Mesothelial cell of epicardium (in vitro differentiated cells): Measurements from ENCODE around the gene KCNN2. TPM values are rescaled to one million over a fixed set of nuclear protein-coding genes. Genes with fewer than 3 reads are reported as not detected.

Experiments
- DNase-seq, 2 experiments: peaks; one replicate each; pipeline ENCODE4 v3.0.0; 2021; ENCODE audit warnings: low spot score in 2 of 2; ENCODE audit not compliant: unreplicated experiment in 2 of 2
- H3K27ac Mint-ChIP-seq: 2 replicates; pipeline ENCODE4 v1.8.0; 2021; ENCODE audit warnings: mixed read lengths
- H3K27me3 Mint-ChIP-seq: 2 replicates; pipeline ENCODE4 v1.8.0; 2021; ENCODE audit warnings: low read depth, mixed read lengths
- H3K36me3 Mint-ChIP-seq: 2 replicates; pipeline ENCODE4 v1.8.0; 2021; ENCODE audit warnings: mixed read lengths
- H3K4me1 Mint-ChIP-seq: 2 replicates; pipeline ENCODE4 v1.8.0; 2021; ENCODE audit warnings: mixed read lengths
- H3K4me3 Mint-ChIP-seq: 2 replicates; pipeline ENCODE4 v1.8.0; 2021; ENCODE audit warnings: mild to moderate bottlenecking, moderate library complexity, mixed read lengths
- H3K9me3 Mint-ChIP-seq: 2 replicates; pipeline ENCODE4 v1.8.0; 2021; ENCODE audit warnings: mixed read lengths
- total RNA-seq: library from RNA; stranded (reverse); gene quantifications from 3 replicates; pipeline ENCODE4 v1.2.1, GENCODE V29; 2021
- TF ChIP-seq, protein P1 (sequence below): fragments of 200-600 bp; sonication (generic); IDR thresholded peaks from one replicate; pipeline ENCODE4 v1.5.0; 2021; ENCODE audit warnings: antibody characterized with exemption; ENCODE audit not compliant: unreplicated experiment

The KCNN2 gene
- total RNA-seq, 1 donor from 2014 or later = 19.6 TPM

DNA sequence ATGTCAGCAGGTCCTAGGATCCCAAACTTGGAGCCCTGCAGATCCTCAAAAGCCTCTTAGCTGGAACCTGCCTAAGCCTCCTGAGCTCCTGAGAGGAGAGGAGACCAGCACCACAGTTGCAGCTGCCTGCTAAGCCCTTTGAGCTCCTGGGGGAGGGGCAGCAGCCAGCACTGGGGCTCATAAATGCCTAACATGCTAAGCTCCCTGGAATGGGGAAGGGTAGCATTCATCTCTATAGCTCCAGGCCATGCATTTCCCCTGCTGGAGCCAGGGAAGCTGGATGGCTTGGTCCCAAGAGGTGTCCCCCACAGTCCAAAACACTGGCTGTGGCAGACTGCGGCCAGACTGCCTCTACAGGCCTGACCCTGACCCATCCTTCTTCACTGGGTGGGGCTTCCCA, 182.7 kb downstream of the KCNN2 start:
- no peak overlapping the region for H3K4me3 Mint-ChIP-seq
- H3K9me3 Mint-ChIP-seq = peaks cover 65% of the 10 kb centered on the region
- H3K36me3 Mint-ChIP-seq = peaks cover 2% of the 10 kb centered on the region
- no peak for DNase-seq
- TF ChIP-seq, protein P1, sequence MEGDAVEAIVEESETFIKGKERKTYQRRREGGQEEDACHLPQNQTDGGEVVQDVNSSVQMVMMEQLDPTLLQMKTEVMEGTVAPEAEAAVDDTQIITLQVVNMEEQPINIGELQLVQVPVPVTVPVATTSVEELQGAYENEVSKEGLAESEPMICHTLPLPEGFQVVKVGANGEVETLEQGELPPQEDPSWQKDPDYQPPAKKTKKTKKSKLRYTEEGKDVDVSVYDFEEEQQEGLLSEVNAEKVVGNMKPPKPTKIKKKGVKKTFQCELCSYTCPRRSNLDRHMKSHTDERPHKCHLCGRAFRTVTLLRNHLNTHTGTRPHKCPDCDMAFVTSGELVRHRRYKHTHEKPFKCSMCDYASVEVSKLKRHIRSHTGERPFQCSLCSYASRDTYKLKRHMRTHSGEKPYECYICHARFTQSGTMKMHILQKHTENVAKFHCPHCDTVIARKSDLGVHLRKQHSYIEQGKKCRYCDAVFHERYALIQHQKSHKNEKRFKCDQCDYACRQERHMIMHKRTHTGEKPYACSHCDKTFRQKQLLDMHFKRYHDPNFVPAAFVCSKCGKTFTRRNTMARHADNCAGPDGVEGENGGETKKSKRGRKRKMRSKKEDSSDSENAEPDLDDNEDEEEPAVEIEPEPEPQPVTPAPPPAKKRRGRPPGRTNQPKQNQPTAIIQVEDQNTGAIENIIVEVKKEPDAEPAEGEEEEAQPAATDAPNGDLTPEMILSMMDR = no peak
- no peaks in the 10 kb centered on the region for H3K27me3 Mint-ChIP-seq
- no peak overlapping the region for H3K27ac Mint-ChIP-seq
- no peaks in the 10 kb centered on the region for H3K4me1 Mint-ChIP-seq
